ENCODE measurements around the gene TPRN. TPM values are rescaled to one million over a fixed set of nuclear protein-coding genes. Genes with fewer than 3 reads are reported as not detected.

The TPRN gene
- total and polyA plus RNA-seq, 8 donors = 48.7 to 110 (median 67.2) TPM

DNA sequence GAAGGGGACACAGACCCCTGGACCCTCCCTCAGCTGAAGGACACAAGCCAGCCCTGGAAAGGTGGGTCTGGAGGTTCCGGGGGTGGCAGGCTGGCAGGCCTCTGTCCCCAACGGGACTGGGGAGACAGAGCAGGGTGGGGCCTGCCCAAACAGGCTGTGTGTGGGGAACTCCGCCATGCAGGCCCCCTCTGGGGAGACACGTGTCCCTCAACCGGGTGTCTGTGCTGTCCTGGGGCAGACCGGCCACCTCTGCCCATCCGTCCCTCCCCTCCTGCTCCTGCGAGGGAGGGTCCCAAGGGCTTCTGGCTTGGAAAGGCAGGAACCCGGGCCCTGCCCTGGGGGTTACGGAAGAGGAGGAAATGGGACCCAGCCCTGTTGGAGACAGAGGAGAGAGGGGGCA, 31.6 kb upstream of the TPRN start:
- intact Hi-C loops (cut with DNase I) = loop anchor here (5.0 to 10.0 kb wide), 2 partner anchors 115 to 117 kb away; partner anchors contain the start of gene DPP7 (in 1 of the 3)
- no peak for ATAC-seq
- Histone ChIP-seq H3K4me3 (no peak overlapping the region), H3K27me3 (no peaks in the 10 kb centered on the region), H3K27ac (no peak overlapping the region), H3K4me1 (peaks cover 10 to 13% (median 10%) of the 10 kb centered on the region in 3 donors), H3K9me3 (no peaks in the 10 kb centered on the region), H3K36me3 (no peaks in the 10 kb centered on the region)
- TF ChIP-seq, protein P1, sequence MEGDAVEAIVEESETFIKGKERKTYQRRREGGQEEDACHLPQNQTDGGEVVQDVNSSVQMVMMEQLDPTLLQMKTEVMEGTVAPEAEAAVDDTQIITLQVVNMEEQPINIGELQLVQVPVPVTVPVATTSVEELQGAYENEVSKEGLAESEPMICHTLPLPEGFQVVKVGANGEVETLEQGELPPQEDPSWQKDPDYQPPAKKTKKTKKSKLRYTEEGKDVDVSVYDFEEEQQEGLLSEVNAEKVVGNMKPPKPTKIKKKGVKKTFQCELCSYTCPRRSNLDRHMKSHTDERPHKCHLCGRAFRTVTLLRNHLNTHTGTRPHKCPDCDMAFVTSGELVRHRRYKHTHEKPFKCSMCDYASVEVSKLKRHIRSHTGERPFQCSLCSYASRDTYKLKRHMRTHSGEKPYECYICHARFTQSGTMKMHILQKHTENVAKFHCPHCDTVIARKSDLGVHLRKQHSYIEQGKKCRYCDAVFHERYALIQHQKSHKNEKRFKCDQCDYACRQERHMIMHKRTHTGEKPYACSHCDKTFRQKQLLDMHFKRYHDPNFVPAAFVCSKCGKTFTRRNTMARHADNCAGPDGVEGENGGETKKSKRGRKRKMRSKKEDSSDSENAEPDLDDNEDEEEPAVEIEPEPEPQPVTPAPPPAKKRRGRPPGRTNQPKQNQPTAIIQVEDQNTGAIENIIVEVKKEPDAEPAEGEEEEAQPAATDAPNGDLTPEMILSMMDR (IDR thresholded peaks at IDR 0.05) = no peak
- DNase-seq = no peak
- WGBS, 2 donors = 70 to 72% methylated on average over 9 to 10 of the region's 10 CpGs
- FAIRE-seq = no peak

DNA sequence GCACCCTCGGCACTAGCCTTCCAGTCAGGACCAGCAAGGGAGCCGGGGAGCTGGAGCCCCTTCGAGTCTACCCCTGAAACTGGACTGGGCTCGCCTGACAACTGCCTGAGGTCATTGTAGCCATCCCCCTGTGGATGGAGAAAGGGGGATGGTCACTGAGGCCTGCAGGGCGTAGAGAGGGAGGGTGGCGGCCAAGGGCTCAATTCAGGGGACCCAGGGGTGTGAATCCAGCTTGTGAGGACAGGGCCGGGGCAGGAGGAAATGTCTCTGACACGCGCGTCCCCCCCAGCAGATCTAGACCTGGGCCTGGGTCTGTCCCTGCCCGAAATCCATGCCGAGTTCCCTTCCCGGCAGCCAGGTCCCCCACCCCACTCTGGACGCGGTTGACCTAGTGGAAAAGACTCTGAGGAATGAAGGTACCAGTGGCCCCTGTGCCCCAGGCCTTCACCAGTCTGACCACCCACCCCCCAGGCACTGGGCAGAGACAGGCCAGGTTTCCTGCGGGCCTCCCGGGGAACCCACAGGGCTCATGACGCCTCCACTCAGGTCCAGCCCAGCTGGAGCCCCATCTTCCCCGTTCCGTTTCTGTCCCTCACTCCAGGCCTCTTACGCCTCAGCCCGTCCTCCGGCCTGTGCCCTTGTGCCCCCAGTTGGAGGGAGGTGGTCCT, 31.0 kb upstream of the TPRN start:
- intact Hi-C loops (cut with DNase I) = loop anchor here (5.0 to 10.0 kb wide), 2 partner anchors 114 to 117 kb away; partner anchors contain the start of gene DPP7 (in 1 of the 3)
- Histone ChIP-seq H3K27ac (no peak overlapping the region), H3K9me3 (no peaks in the 10 kb centered on the region), H3K27me3 (no peaks in the 10 kb centered on the region), H3K36me3 (no peaks in the 10 kb centered on the region), H3K4me3 (no peak overlapping the region), H3K4me1 (peaks cover 5 to 14% (median 10%) of the 10 kb centered on the region in 3 donors)
- FAIRE-seq (no peak), DNase-seq (no peak), ATAC-seq (no peak)
- TF ChIP-seq, protein P1 (IDR thresholded peaks at IDR 0.05) = no peak
- 82 to 90% methylated on average over 23 of the region's 23 CpGs for WGBS, 2 donors

DNA sequence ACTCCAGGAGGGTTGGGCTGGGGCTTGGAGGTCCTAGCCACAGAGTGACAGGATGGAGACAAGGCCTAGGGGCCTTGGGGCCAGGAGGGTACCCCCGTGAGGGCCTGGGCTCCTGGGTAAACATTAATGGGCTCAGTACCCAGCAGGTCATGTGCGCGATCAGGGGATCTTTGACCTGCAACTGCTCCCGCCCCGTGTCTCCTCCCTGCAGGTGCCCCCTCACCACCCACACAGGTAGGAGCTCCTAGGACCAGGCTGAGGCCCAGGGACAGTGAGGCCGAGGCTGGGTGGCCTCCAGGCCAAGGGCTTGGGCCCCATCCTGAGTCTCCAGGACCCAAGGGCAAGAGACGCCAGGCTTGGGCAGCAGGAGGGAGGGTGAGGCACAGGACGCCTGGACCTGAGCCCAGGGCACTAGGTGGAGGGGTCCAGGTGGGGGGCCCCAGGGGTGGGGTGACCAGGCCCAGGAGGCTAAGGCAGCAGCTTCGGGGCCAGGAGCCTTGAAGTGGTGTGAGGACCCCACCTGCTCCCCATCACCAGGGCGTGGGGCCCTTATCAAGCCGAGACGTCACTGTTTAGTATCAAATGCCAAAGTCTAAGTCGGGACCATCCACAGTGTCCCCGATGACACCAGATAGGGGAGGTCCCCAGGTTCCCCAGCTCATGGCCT, 30.3 kb upstream of the TPRN start, which contains the start of gene SLC34A3:
Gene SLC34A3, plus strand, starts transcription at position 197 of the 667 bp plus-strand sequence. CDS start 802 bp downstream, outside the sequence.
- Histone ChIP-seq H3K36me3 (no peaks in the 10 kb centered on the region), H3K4me1 (peaks cover 5 to 14% (median 10%) of the 10 kb centered on the region in 3 donors), H3K27me3 (no peaks in the 10 kb centered on the region), H3K9me3 (no peaks in the 10 kb centered on the region), H3K4me3 (no peak within 1 kb of the TSS), H3K27ac (no peak within 1 kb of the TSS)
- no peak for FAIRE-seq
- TF ChIP-seq, protein P1 (IDR thresholded peaks at IDR 0.05) = no peak
- ATAC-seq = no peak
- DNase-seq = no peak
- intact Hi-C loops (cut with DNase I) = loop anchor here (5.0 to 10.0 kb wide), 2 partner anchors 114 to 116 kb away; partner anchors contain the start of gene DPP7 (in 1 of the 3)
- WGBS, 2 donors = 68% methylated on average over 14 of the region's 14 CpGs

DNA sequence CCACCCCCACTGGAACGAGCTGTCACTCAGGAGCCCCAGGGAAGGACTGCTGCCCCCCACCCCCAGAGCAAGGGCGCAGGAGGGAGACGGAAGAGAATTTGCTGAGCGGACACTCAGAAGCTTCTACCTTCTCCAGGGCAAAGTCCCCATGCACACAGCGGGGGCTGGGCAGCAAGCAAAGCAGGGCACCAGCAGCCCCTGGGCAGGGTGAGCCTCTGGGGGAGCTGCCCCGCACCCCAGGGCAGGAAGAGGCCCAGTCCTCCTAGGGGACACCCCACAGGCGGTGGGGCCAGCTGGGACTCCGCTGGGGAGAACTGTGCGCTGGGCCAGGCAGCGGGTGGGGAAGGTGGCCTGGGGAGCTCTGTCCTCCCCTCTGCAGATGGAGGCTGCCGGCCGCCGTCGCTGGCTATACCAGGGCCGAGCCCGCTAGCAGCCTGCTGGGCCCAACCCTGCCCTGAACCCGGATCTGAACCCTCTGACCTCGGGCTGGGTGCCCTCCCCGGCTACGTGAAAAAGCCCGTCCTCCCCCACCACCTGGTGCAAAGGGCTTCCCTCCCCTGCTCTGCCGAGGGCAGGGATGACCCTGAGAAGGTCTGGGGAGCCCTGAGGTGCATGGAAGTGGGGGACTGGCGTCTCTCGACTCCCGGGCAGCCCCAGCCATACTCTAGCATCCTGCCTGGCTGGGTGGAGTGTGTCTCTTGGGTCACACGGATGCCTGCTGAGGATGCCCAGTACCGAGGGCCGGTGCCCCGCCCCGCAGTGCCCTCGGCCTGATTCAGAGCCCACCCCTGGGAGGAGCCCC, 29.6 kb upstream of the TPRN start:
- intact Hi-C loops (cut with DNase I) = loop anchor here (5.0 to 10.0 kb wide), 2 partner anchors 113 to 115 kb away; partner anchors contain the start of gene DPP7 (in 1 of the 3)
- Histone ChIP-seq H3K27ac (no peak overlapping the region), H3K9me3 (no peaks in the 10 kb centered on the region), H3K4me1 (peaks cover 5 to 14% (median 10%) of the 10 kb centered on the region in 3 donors), H3K36me3 (no peaks in the 10 kb centered on the region), H3K4me3 (no peak overlapping the region), H3K27me3 (no peaks in the 10 kb centered on the region)
- FAIRE-seq = no peak
- ATAC-seq = no peak
- WGBS, 2 donors = 54 to 69% methylated on average over 27 to 31 of the region's 31 CpGs
- TF ChIP-seq, protein P1 (IDR thresholded peaks at IDR 0.05) = no peak
- no peak for DNase-seq
